ENCODE results near the gene GRM4. TPM values are rescaled to one million over a fixed set of nuclear protein-coding genes. Genes with fewer than 3 reads are reported as not detected.

The GRM4 gene
- total and polyA plus RNA-seq, 5 donors from 2014 or later: not detected

DNA sequence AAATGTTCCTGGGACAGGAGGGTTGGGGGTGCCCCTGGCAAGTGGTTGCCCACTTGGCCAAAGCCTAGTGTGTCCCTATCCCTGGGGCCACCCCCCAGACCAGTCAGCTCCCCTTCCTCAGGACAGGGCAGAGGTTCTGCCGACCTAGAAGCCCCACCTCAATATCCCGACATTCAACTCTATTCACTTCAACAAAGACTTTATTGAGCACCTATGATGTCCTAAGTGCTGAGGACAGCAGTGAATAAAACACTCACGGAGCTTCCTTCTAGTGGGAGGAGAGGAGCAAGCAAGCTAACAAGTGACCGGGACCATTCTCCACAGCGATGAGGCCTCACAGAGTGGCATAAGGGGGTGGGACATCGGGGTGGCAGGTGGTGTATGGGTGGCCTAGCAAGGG is 52.7 kb downstream of the GRM4 start:
- H3K36me3 Mint-ChIP-seq: no peaks in the 10 kb centered on the region
- no peak overlapping the region for H3K4me3 Mint-ChIP-seq
- no peak overlapping the region for H3K4me3 ChIP-seq (ENCODE audit: low read depth, low read length)
- ATAC-seq (ENCODE audit: low read depth in 2 of 2) (no peak), DNase-seq (no peak)
- no peak overlapping the region for H3K27ac Mint-ChIP-seq
- H3K4me1 Mint-ChIP-seq: no peaks in the 10 kb centered on the region
- H3K36me3 ChIP-seq (ENCODE audit: control insufficient read depth, insufficient read depth, low read length): no peaks in the 10 kb centered on the region
- no peaks in the 10 kb centered on the region for H3K4me1 ChIP-seq (ENCODE audit: control insufficient read depth, insufficient read depth, low read length, poor library complexity, severe bottlenecking)
- no peaks in the 10 kb centered on the region for H3K9me3 ChIP-seq (ENCODE audit: control insufficient read depth in 2 of 2, low read length in 2 of 2)
- peaks cover 5% of the 10 kb centered on the region for H3K27me3 ChIP-seq (ENCODE audit: control insufficient read depth, insufficient read depth, low read length)
- no peak overlapping the region for H3K27ac ChIP-seq (ENCODE audit: insufficient read depth, low read length, poor library complexity, severe bottlenecking)
- peaks cover 15% of the 10 kb centered on the region for H3K27me3 Mint-ChIP-seq
- H3K9me3 Mint-ChIP-seq: peaks cover 0 to 4% (median 0%) of the 10 kb centered on the region in 7 donors

DNA sequence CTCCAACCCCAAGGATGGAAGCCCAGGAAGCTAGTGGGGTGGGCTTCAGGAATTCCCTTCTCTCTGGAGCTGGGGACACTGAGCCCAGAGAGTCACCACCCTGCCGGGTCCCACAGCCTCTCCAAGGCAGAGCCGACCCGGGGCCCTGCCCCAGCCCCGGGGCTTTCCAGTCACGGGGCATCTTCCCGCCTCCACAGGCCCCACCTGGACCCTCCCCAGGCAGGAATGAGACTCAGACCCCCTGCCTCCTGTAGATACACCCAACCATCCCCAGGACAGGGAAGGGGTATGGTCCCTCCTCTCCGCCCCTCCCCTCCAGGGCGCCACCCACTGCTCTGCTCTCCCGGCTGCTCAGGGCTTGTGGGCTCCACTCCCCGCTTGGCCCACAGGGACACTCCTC is 53.3 kb downstream of the GRM4 start:
- no peaks in the 10 kb centered on the region for H3K36me3 Mint-ChIP-seq
- H3K4me3 ChIP-seq (ENCODE audit: low read depth, low read length): no peak overlapping the region
- no peaks in the 10 kb centered on the region for H3K36me3 ChIP-seq (ENCODE audit: control insufficient read depth, insufficient read depth, low read length)
- H3K9me3 Mint-ChIP-seq: peaks cover 0 to 4% (median 0%) of the 10 kb centered on the region in 7 donors
- no peaks in the 10 kb centered on the region for H3K9me3 ChIP-seq (ENCODE audit: control insufficient read depth in 2 of 2, low read length in 2 of 2)
- ATAC-seq (ENCODE audit: low read depth in 2 of 2) (no peak), DNase-seq (no peak)
- H3K4me3 Mint-ChIP-seq: no peak overlapping the region
- H3K27ac Mint-ChIP-seq: no peak overlapping the region
- no peaks in the 10 kb centered on the region for H3K4me1 ChIP-seq (ENCODE audit: control insufficient read depth, insufficient read depth, low read length, poor library complexity, severe bottlenecking)
- peaks cover 11% of the 10 kb centered on the region for H3K27me3 Mint-ChIP-seq
- H3K27me3 ChIP-seq (ENCODE audit: control insufficient read depth, insufficient read depth, low read length): peaks cover 5% of the 10 kb centered on the region
- H3K27ac ChIP-seq (ENCODE audit: insufficient read depth, low read length, poor library complexity, severe bottlenecking): no peak overlapping the region
- no peaks in the 10 kb centered on the region for H3K4me1 Mint-ChIP-seq

DNA sequence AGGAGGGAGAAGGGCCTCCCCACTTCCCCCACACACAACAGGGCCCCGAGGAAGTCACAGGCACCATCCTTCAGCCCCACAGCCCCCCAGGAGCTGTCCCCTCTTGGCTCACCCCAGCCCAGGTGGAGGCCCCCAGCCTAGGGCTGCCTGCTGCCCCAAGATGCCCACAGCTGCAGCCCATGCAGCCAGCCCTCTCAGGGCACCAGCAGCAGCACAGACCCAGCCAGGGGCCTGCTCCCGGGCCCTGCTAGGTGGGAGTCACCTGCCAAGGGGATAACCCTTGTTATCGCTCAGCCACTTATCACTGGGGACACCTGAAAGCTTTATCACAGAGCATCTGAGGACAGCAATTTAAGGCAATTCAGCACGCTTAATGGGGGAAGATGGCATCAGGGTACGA is 55.0 kb downstream of the GRM4 start:
- no peak for ATAC-seq (ENCODE audit: low read depth in 2 of 2)

DNA sequence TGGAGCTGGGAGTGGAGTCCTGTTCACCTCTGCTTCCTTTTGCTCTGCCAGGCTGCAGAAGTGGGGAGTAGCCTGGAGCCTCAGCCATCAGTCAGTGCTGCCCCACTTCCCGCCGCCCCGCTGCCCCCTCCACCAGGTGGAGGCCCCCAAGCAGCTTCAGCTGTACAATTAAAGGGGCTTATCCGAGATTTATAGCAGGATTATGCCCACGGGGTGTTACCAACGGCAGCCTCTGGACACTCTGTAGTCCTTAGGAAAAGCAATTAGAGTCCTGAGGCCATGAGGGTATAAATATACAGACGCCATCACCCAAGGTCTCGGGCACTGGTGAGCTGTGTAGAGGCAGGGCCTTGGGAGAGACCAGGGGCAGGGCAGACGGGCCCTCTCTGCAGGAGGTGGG is 55.4 kb downstream of the GRM4 start:
- Mint-ChIP-seq H3K4me1 (no peaks in the 10 kb centered on the region), H3K4me3 (no peak overlapping the region), H3K9me3 (no peaks in the 10 kb centered on the region), H3K27ac (no peak overlapping the region), H3K36me3 (no peaks in the 10 kb centered on the region), H3K27me3 (peaks cover 5% of the 10 kb centered on the region)
- Histone ChIP-seq H3K27ac (ENCODE audit: insufficient read depth, low read length, poor library complexity, severe bottlenecking) (no peak overlapping the region), H3K36me3 (ENCODE audit: control insufficient read depth, insufficient read depth, low read length) (no peaks in the 10 kb centered on the region), H3K9me3 (ENCODE audit: control insufficient read depth in 2 of 2, low read length in 2 of 2) (no peaks in the 10 kb centered on the region), H3K4me3 (ENCODE audit: low read depth, low read length) (no peak overlapping the region), H3K4me1 (ENCODE audit: control insufficient read depth, insufficient read depth, low read length, poor library complexity, severe bottlenecking) (no peaks in the 10 kb centered on the region), H3K27me3 (ENCODE audit: control insufficient read depth, insufficient read depth, low read length) (peaks cover 5% of the 10 kb centered on the region)
- ATAC-seq (ENCODE audit: low read depth in 2 of 2) (no peak), DNase-seq (no peak)

More for the DNA sequence above, 55.0 kb downstream of the GRM4 start:
- Histone ChIP-seq H3K27ac (ENCODE audit: insufficient read depth, low read length, poor library complexity, severe bottlenecking) (no peak overlapping the region), H3K36me3 (ENCODE audit: control insufficient read depth, insufficient read depth, low read length) (no peaks in the 10 kb centered on the region), H3K9me3 (ENCODE audit: control insufficient read depth in 2 of 2, low read length in 2 of 2) (no peaks in the 10 kb centered on the region), H3K4me3 (ENCODE audit: low read depth, low read length) (no peak overlapping the region), H3K27me3 (ENCODE audit: control insufficient read depth, insufficient read depth, low read length) (peaks cover 5% of the 10 kb centered on the region), H3K4me1 (ENCODE audit: control insufficient read depth, insufficient read depth, low read length, poor library complexity, severe bottlenecking) (no peaks in the 10 kb centered on the region)
- Mint-ChIP-seq H3K4me3 (no peak overlapping the region), H3K4me1 (no peaks in the 10 kb centered on the region), H3K27ac (no peak overlapping the region), H3K27me3 (peaks cover 5% of the 10 kb centered on the region), H3K36me3 (no peaks in the 10 kb centered on the region), H3K9me3 (peaks cover 0 to under 1% (median 0%) of the 10 kb centered on the region in 7 donors)
- no peak for DNase-seq

DNA sequence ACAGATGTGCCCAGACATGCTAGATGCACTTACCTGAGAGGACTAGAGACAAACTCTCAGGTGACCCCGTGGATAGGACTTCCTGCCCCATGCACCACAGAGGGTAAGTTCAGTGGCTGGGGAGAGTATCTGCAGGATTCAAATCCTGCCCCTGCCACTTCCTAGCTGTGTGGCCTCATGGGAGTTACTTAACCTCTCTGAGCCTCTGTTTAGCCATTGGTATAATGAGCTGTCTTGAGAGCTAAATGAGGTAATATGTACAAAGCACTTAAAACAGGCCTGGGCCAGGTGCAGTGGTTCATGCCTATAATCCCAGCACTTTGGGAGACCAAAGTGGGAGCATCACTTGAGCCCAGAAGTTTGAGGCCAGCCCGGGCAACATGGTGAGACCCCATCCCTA is 59.3 kb downstream of the GRM4 start:
- H3K27me3 Mint-ChIP-seq: peaks cover 5% of the 10 kb centered on the region
- no peak overlapping the region for H3K4me3 Mint-ChIP-seq
- Histone ChIP-seq H3K36me3 (ENCODE audit: control insufficient read depth, insufficient read depth, low read length) (no peaks in the 10 kb centered on the region), H3K4me1 (ENCODE audit: control insufficient read depth, insufficient read depth, low read length, poor library complexity, severe bottlenecking) (no peaks in the 10 kb centered on the region), H3K27ac (ENCODE audit: insufficient read depth, low read length, poor library complexity, severe bottlenecking) (no peak overlapping the region), H3K9me3 (ENCODE audit: control insufficient read depth in 2 of 2, low read length in 2 of 2) (no peaks in the 10 kb centered on the region), H3K27me3 (ENCODE audit: control insufficient read depth, insufficient read depth, low read length) (no peaks in the 10 kb centered on the region), H3K4me3 (ENCODE audit: low read depth, low read length) (no peak overlapping the region)
- H3K27ac Mint-ChIP-seq: no peak overlapping the region
- no peaks in the 10 kb centered on the region for H3K36me3 Mint-ChIP-seq
- no peaks in the 10 kb centered on the region for H3K4me1 Mint-ChIP-seq
- H3K9me3 Mint-ChIP-seq: no peaks in the 10 kb centered on the region
- DNase-seq (no peak), ATAC-seq (ENCODE audit: low read depth in 2 of 2) (no peak)

DNA sequence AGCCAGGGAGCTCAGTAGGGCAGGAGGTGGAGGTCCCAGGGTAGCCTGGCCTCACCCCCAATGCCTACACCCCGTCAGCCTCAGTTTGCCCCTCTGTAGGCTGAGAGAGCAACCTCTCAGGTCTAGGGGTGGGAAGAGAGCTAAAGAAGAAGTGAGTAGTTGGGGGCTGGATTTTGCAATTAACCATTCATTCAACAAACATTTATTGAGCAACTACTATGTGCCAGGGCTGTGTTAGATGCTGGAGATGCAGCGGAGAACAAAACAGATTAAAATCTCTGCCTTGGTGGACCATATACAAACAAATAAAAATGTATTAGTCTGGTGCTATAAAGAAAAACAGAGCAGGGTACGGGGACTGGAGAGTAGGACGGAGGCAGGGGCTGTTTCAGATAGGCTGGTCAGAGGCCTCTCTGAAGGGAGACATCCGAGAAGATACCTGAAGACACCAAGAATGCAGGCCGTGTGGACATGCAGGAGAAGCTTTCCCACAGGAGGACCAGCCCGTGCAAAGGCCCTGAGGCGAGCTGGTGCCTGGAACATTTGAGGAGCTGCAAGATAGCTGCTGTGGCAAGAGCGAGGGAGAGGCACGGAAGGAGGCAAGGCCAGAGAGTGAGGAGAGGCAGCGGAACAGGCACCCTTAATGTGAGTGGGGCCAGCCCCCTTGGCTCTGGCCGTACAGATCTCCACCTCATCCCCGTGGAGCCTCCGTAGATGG is 60.3 kb downstream of the GRM4 start:
- Histone ChIP-seq H3K9me3 (ENCODE audit: control insufficient read depth in 2 of 2, low read length in 2 of 2) (no peaks in the 10 kb centered on the region), H3K27ac (ENCODE audit: insufficient read depth, low read length, poor library complexity, severe bottlenecking) (no peak overlapping the region), H3K36me3 (ENCODE audit: control insufficient read depth, insufficient read depth, low read length) (no peaks in the 10 kb centered on the region), H3K4me3 (ENCODE audit: low read depth, low read length) (no peak overlapping the region), H3K4me1 (ENCODE audit: control insufficient read depth, insufficient read depth, low read length, poor library complexity, severe bottlenecking) (no peaks in the 10 kb centered on the region), H3K27me3 (ENCODE audit: control insufficient read depth, insufficient read depth, low read length) (no peaks in the 10 kb centered on the region)
- Mint-ChIP-seq H3K27ac (no peak overlapping the region), H3K27me3 (peaks cover 9% of the 10 kb centered on the region), H3K4me1 (no peaks in the 10 kb centered on the region), H3K9me3 (no peaks in the 10 kb centered on the region), H3K4me3 (no peak overlapping the region), H3K36me3 (no peaks in the 10 kb centered on the region)
- DNase-seq (no peak), ATAC-seq (ENCODE audit: low read depth in 2 of 2) (no peak)

DNA sequence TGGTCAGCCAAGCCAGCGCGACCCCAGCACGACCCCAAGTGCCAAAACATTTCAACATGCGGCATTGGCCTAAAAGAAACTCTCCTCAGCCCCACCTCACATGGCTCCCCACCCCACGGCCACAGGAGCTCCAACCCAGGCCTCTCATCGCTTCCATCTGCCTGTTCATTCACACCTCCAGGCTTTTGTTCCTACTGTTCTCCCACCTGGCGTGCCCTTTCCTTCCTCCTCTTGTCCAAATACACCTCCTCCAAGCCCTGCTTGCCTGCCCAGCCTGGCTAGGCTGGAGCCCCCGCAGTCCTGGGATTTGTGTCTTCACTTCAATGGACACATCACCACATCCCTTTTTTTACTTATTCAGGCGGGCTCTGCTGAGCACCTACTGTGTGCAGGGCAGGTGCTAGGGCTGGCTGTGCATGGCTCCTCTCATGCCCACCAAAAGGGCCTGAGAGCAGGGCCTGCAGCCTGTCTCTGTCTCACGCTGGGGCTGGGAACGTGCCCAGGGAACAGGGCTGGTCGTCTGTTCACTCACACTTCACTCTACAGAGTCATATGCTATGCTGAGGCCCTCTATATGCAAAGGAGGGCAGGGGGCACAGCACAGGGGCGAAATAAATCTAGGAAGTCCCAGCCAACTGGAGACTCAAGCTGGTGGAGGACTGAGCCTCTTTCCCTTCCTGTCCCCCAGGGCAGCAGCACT is 61.1 kb downstream of the GRM4 start:
- peaks cover 9% of the 10 kb centered on the region for H3K27me3 Mint-ChIP-seq
- Histone ChIP-seq H3K9me3 (ENCODE audit: control insufficient read depth in 2 of 2, low read length in 2 of 2) (no peaks in the 10 kb centered on the region), H3K27ac (ENCODE audit: insufficient read depth, low read length, poor library complexity, severe bottlenecking) (no peak overlapping the region), H3K36me3 (ENCODE audit: control insufficient read depth, insufficient read depth, low read length) (no peaks in the 10 kb centered on the region), H3K4me1 (ENCODE audit: control insufficient read depth, insufficient read depth, low read length, poor library complexity, severe bottlenecking) (no peaks in the 10 kb centered on the region), H3K4me3 (ENCODE audit: low read depth, low read length) (no peak overlapping the region), H3K27me3 (ENCODE audit: control insufficient read depth, insufficient read depth, low read length) (no peaks in the 10 kb centered on the region)
- H3K4me3 Mint-ChIP-seq: no peak overlapping the region
- H3K27ac Mint-ChIP-seq: no peak overlapping the region
- DNase-seq (no peak), ATAC-seq (ENCODE audit: low read depth in 2 of 2) (no peak)
- H3K4me1 Mint-ChIP-seq: no peaks in the 10 kb centered on the region
- no peaks in the 10 kb centered on the region for H3K36me3 Mint-ChIP-seq
- no peaks in the 10 kb centered on the region for H3K9me3 Mint-ChIP-seq

Measured in CD4-positive, CD25-positive, alpha-beta regulatory T cell (primary cell).